Non-pigmented ciliary epithelial cell (primary cell): ENCODE measurements around the gene RNPEPL1.

Experiments used
- DNase-seq: peaks from one replicate; pipeline ENCODE4 v3.0.0-alpha.2; 2010; ENCODE audit warnings: low read depth

RNPEPL1 gene

GRCh38 chr2:240591784-240592183 lies 23.5 kb downstream of the RNPEPL1 start:
- DNase-seq, result no peak

- no peak for DNase-seq
Observed at GRCh38 chr2:240593026-240593702, 24.9 kb downstream of the RNPEPL1 start.

- DNase-seq, result no peak
Observed at GRCh38 chr2:240593703-240594451, 25.6 kb downstream of the RNPEPL1 start.

GRCh38 chr2:240594511-240595380 lies 26.5 kb downstream of the RNPEPL1 start:
- no peak for DNase-seq

- no peak for DNase-seq
Observed at GRCh38 chr2:240595381-240596079, 27.2 kb downstream of the RNPEPL1 start.

GRCh38 chr2:240596080-240596460 lies 27.8 kb downstream of the RNPEPL1 start:
- no peak for DNase-seq

GRCh38 chr2:240596491-240596931 lies 28.2 kb downstream of the RNPEPL1 start:
- DNase-seq, result no peak

GRCh38 chr2:240597054-240597418 lies 28.8 kb downstream of the RNPEPL1 start:
- no peak for DNase-seq

- no peak for DNase-seq
Observed at GRCh38 chr2:240597419-240598181, 29.3 kb downstream of the RNPEPL1 start.

GRCh38 chr2:240598311-240598911 lies 30.1 kb downstream of the RNPEPL1 start:
- DNase-seq, result no peak

- DNase-seq, result no peak
Observed at GRCh38 chr2:240599141-240599583, 30.9 kb downstream of the RNPEPL1 start.

- DNase-seq, result no peak
Observed at GRCh38 chr2:240600451-240600961, 32.2 kb downstream of the RNPEPL1 start.

GRCh38 chr2:240601061-240601830 lies 33.0 kb downstream of the RNPEPL1 start:
- DNase-seq, result no peak

GRCh38 chr2:240601831-240602160 lies 33.5 kb downstream of the RNPEPL1 start:
- DNase-seq, result no peak

- no peak for DNase-seq
Observed at GRCh38 chr2:240602266-240603050, 34.2 kb downstream of the RNPEPL1 start.

- DNase-seq, result no peak
Observed at GRCh38 chr2:240603081-240603835, 35.0 kb downstream of the RNPEPL1 start.

GRCh38 chr2:240603846-240604245 lies 35.6 kb downstream of the RNPEPL1 start:
- no peak for DNase-seq

- DNase-seq, result no peak
Observed at GRCh38 chr2:240604291-240604938, 36.1 kb downstream of the RNPEPL1 start.
